Activated naive CD8-positive, alpha-beta T cell treated with anti-CD3 and anti-CD28 coated beads for 36 hours (primary cell): ENCODE data around the gene LIPT1. TPM values are rescaled to one million over a fixed set of nuclear protein-coding genes. Genes with fewer than 3 reads are reported as not detected.

Source experiments
- DNase-seq: peaks from one replicate; pipeline ENCODE4 v3.0.0; 2021
- H3K27ac Mint-ChIP-seq: one replicate; pipeline ENCODE4 v1.8.0; 2022; ENCODE audit warnings: mild to moderate bottlenecking, moderate library complexity, mixed read lengths
- H3K27me3 Mint-ChIP-seq: one replicate; pipeline ENCODE4 v1.8.0; 2022; ENCODE audit warnings: mild to moderate bottlenecking, mixed read lengths
- H3K36me3 Mint-ChIP-seq: one replicate; pipeline ENCODE4 v1.8.0; 2021; ENCODE audit warnings: mild to moderate bottlenecking, mixed read lengths
- H3K4me1 Mint-ChIP-seq: one replicate; pipeline ENCODE4 v1.8.0; 2021; ENCODE audit warnings: mixed read lengths
- H3K4me3 Mint-ChIP-seq: one replicate; pipeline ENCODE4 v1.8.0; 2022; ENCODE audit warnings: mild to moderate bottlenecking, moderate library complexity, mixed read lengths
- H3K9me3 Mint-ChIP-seq: one replicate; pipeline ENCODE4 v1.8.0; 2022; ENCODE audit warnings: mixed read lengths
- total RNA-seq, 2 experiments: library from RNA; stranded (reverse); gene quantifications; one replicate each; pipeline ENCODE4 v1.2.3, GENCODE V29; 2021

The LIPT1 gene
- total RNA-seq, 2 experiments from 2014 or later: 6.4 to 7.1 TPM

DNA sequence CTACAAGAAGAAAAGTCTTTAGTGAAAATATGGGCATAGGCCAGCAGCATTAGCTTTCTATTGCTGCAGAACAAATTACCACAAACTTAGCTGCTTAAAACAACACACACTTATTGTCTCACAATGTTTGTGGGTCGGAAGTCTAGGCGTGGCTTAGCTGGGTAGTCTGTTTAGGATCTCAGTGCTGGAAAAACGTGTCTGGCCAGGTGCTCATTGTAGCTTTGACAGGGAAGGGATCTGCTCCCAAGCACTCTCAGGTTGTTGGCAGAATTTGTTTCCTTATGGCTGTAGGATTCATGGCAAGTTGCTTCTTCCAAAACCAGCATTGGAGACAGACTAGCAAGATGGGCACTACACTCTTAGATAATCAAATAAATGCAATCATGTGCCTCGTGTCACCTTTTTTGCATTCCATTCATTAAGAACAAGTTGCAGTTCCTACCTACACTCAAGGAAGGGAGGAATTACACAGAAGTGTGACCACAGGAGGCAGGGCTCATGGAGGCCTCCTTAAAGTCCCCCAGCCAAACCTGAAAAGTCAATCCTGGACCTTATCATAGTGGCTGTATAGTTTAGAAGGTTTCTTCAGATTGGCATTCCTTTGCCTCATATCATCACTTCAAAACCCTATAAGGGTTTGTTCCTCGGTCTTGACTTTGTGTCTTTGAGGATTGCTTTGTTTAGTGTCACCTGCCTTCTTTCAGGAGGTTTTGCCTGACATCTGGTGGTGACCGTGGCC lies 43.5 kb downstream of the LIPT1 start:
- Mint-ChIP-seq H3K4me1 (no peaks in the 10 kb centered on the region), H3K27me3 (no peaks in the 10 kb centered on the region), H3K4me3 (no peak overlapping the region), H3K27ac (no peak overlapping the region), H3K9me3 (no peaks in the 10 kb centered on the region), H3K36me3 (peaks cover 15% of the 10 kb centered on the region)
- DNase-seq: no peak

DNA sequence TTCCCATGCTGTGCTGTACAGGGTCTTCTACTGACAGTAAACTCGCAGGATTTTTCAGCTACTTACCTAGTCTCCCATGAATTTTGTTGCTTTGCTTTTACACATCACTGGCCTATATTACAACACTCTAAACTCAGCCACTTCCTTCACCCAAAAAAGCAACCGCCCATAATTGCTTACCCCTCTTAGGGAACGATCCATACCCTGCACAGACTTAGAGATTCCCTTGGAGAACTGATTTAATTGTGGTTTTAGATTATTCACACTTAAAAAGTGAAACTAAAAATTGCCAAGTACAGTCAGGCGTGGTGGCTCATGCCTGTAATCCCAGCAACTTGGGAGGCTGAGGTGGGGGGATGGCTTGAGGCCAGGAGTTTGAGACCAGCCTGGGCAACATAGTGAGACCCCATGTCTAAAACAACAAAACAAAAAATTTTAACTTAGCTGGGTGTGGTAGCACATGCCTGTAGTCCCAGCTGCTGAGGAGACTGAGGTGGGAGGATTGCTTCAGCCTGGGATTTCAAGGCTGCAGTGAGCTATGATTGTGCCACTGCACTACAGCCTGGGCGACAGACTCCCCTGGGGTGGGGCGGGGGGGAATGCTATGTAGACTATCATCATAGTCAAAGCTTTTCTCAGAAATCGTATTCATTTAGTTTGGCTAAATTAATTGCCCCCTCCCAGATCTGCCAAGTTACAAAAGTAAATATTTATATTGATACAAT lies 45.5 kb downstream of the LIPT1 start:
- H3K27me3 Mint-ChIP-seq: no peaks in the 10 kb centered on the region
- H3K36me3 Mint-ChIP-seq: peaks cover 13% of the 10 kb centered on the region
- DNase-seq: no peak
- H3K4me1 Mint-ChIP-seq: no peaks in the 10 kb centered on the region
- peaks cover 2% of the 10 kb centered on the region for H3K9me3 Mint-ChIP-seq
- no peak overlapping the region for H3K4me3 Mint-ChIP-seq
- H3K27ac Mint-ChIP-seq: peak overlapping the region; percentile 19

GRCh38 chr2:99201959-99202678 lies 47.4 kb downstream of the LIPT1 start:
- Mint-ChIP-seq H3K4me3 (no peak overlapping the region), H3K4me1 (no peaks in the 10 kb centered on the region), H3K9me3 (peaks cover 5% of the 10 kb centered on the region), H3K36me3 (peaks cover 22% of the 10 kb centered on the region), H3K27ac (no peak overlapping the region), H3K27me3 (no peaks in the 10 kb centered on the region)
- DNase-seq: no peak

- no peak for DNase-seq
- Mint-ChIP-seq H3K4me1 (peaks cover 3% of the 10 kb centered on the region), H3K9me3 (peaks cover 5% of the 10 kb centered on the region), H3K36me3 (peaks cover 40% of the 10 kb centered on the region), H3K27ac (no peak overlapping the region), H3K4me3 (no peak overlapping the region), H3K27me3 (no peaks in the 10 kb centered on the region)
These were observed 50.7 kb downstream of the LIPT1 start for GRCh38 chr2:99205491-99205890.

Other genes starting within 250 kb of the LIPT1 start
- under 1 TPM; 0.30 to 0.33 TPM for gene CRACDL, start 218.7 kb upstream of the LIPT1 start, total RNA-seq
- 1 to 10 TPM; 1.0 to 1.3 TPM for gene C2orf15, start 13.3 kb upstream of the LIPT1 start, total RNA-seq
- 1 to 10 TPM; 5.6 to 7.5 TPM for gene TSGA10, start within 50 bp of the LIPT1 start, total RNA-seq
- gene MITD1, start 26.1 kb downstream of the LIPT1 start, total RNA-seq: 10 to 100 TPM; 56.8 to 61.2 TPM
- gene MRPL30, start 26.2 kb downstream of the LIPT1 start, total RNA-seq: 10 to 100 TPM; 35.8 to 38.0 TPM
- gene LYG2, start 100.7 kb downstream of the LIPT1 start, total RNA-seq: not detected
- gene LYG1, start 146.2 kb downstream of the LIPT1 start, total RNA-seq: under 1 TPM; 0.30 to 0.37 TPM
- 10 to 100 TPM; 30.0 to 31.7 TPM for gene TXNDC9, start 181.4 kb downstream of the LIPT1 start, total RNA-seq
- gene EIF5B, start 182.4 kb downstream of the LIPT1 start, total RNA-seq: 10 to 100 TPM; 98.7 to 99.6 TPM